GM12878 (cell line): ENCODE results near the gene MRPL28.

Experiments
- CBX5 ChIP-seq: sonication (generic); IDR thresholded peaks from 2 replicates; pipeline ENCODE4 v1.6.1; 2016; ENCODE audit warnings: low read depth, moderate library complexity, mild to moderate bottlenecking, inconsistent platforms
- EZH2 ChIP-seq: IDR thresholded peaks from 2 replicates; pipeline ENCODE4 v1.6.1; 2012; ENCODE audit warnings: low read depth, mild to moderate bottlenecking, control low read depth, inconsistent platforms, low read length, borderline replicate concordance; ENCODE audit not compliant: control insufficient read depth
- MYB ChIP-seq: fragments of 150-350 bp; IDR thresholded peaks from 2 replicates; pipeline ENCODE4 v1.6.1; 2014; ENCODE audit warnings: mild to moderate bottlenecking, low read depth, low read length, borderline replicate concordance
- MYC ChIP-seq: IDR thresholded peaks from 2 replicates; pipeline ENCODE4 v1.6.1; 2011; ENCODE audit warnings: mild to moderate bottlenecking, low read length, moderate library complexity, inconsistent platforms; ENCODE audit not compliant: insufficient read depth, insufficient replicate concordance, insufficient read length, severe bottlenecking
- PAX8 ChIP-seq: fragments of 450-650 bp; IDR thresholded peaks from 2 replicates; pipeline ENCODE4 v1.6.1; 2017; ENCODE audit warnings: mild to moderate bottlenecking, moderate library complexity
- POLR2AphosphoS5 ChIP-seq: IDR thresholded peaks from 2 replicates; pipeline ENCODE4 v1.6.1; 2011; ENCODE audit warnings: mild to moderate bottlenecking, low read length, inconsistent platforms
- SRF ChIP-seq, 2 experiments: IDR thresholded peaks; 2 replicates each; pipeline ENCODE4 v1.6.1; 2011; ENCODE audit warnings: low read depth in 2 of 2, low read length in 2 of 2, mild to moderate bottlenecking in 1 of 2, moderate library complexity in 1 of 2
- SUZ12 ChIP-seq: fragments of 200-600 bp; sonication (generic); IDR thresholded peaks from one replicate; pipeline ENCODE4 v1.6.1; 2018; ENCODE audit warnings: antibody characterized with exemption, mild to moderate bottlenecking; ENCODE audit not compliant: unreplicated experiment
- TF ChIP-seq, protein P1 (sequence below), 3 experiments: IDR thresholded peaks in 2 of 3; conservative IDR thresholded peaks in 1 of 3; 2 replicates each; pipeline ENCODE4 v1.5.1; 2011; ENCODE audit warnings: low read depth in 3 of 3, low read length in 3 of 3, mild to moderate bottlenecking in 3 of 3, control low read depth in 2 of 3, moderate library complexity in 2 of 3, inconsistent platforms in 1 of 3, mixed read lengths in 1 of 3; ENCODE audit not compliant: control insufficient read depth in 2 of 3, insufficient read depth in 1 of 3; ENCODE audit errors: extremely low read depth in 1 of 3

DNA sequence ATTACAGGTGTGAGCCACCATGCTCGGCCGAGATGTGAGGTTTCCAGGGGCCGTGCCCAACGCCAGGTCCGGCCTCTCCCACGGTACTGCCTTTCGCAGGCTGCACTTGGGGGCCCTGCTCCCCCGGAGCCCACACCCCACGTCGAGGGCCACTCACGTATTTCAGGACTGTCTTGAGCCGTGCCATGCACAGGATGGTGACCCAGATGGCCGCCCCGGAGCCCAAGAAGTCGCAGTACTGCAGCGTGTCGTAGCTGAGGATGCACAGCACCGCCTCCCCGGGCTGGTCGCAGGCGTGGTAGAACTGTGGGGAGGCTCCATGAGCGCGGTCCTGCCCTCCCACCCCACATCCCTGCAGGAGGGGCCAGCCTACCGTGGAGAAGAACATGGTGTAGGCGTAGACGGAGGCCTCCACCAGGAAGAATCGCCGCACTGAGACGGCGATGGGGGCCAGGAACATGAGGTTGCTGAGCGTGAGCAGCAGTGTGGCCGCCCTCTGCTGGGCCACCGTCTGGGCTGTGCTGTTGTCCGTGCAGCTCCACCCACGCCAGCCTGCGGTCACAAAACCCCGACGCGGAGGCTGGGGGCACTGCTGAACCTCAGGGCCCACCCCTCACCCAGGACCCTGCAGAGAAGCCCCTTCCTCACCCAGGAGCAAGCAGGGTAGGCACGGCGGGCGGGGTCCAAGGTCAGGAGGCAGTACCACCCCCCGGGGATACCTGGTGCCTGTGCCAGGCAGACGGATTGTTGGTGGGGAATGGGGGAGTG is 3.7 kb upstream of the MRPL28 start:
- TF ChIP-seq MYC (no peak), EZH2 (no peak), SRF (IDR thresholded peaks at IDR 0.05; ENCODE audit: low read depth in 2 of 2, low read length in 2 of 2) (no peak), POLR2AphosphoS5 (no peak), MYB (no peak), PAX8 (no peak), CBX5 (no peak), SUZ12 (no peak)
- TF ChIP-seq, protein P1, sequence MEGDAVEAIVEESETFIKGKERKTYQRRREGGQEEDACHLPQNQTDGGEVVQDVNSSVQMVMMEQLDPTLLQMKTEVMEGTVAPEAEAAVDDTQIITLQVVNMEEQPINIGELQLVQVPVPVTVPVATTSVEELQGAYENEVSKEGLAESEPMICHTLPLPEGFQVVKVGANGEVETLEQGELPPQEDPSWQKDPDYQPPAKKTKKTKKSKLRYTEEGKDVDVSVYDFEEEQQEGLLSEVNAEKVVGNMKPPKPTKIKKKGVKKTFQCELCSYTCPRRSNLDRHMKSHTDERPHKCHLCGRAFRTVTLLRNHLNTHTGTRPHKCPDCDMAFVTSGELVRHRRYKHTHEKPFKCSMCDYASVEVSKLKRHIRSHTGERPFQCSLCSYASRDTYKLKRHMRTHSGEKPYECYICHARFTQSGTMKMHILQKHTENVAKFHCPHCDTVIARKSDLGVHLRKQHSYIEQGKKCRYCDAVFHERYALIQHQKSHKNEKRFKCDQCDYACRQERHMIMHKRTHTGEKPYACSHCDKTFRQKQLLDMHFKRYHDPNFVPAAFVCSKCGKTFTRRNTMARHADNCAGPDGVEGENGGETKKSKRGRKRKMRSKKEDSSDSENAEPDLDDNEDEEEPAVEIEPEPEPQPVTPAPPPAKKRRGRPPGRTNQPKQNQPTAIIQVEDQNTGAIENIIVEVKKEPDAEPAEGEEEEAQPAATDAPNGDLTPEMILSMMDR (IDR thresholded peaks at IDR 0.05 in 2 of 3, conservative IDR thresholded peaks at IDR 0.05 in 1 of 3; ENCODE audit: control insufficient read depth in 2 of 3, extremely low read depth in 1 of 3, insufficient read depth in 1 of 3, low read depth in 3 of 3, low read length in 3 of 3): no peak
